Measurements from ENCODE around the gene ALAD.
A peak's percentile ranks its signal among the peaks of the same experiment; 100 is the strongest.
"Not testable (repeated sequence)": the region's sequence is repeated elsewhere in the genome, so short reads cannot be mapped to it uniquely, and the experiment has no call there.

ALAD gene

GRCh38 chr9:113416149-113416721 lies 15.2 kb upstream of the ALAD start:
- no peak overlapping the region for H3K27ac ChIP-seq (ENCODE audit: insufficient read depth in 1 of 2, low read depth in 1 of 2, low read length in 2 of 2, poor library complexity in 1 of 2, severe bottlenecking in 2 of 2)
- H3K9me3 ChIP-seq (ENCODE audit: control extremely low read depth in 1 of 5, control insufficient read depth in 4 of 5, insufficient read depth in 2 of 5, low read depth in 1 of 5, low read length in 4 of 5), result no peaks in the 10 kb centered on the region
- ChIA-PET CTCF (interaction anchor here (1.1 to 1.5 kb wide), 3 partner anchors 15 to 241 kb away, joined by 3 to 4 read pairs (median 3); partner anchors contain the start of gene ALAD), POLR2A (no interaction called here)
- H3K4me3 ChIP-seq (ENCODE audit: control insufficient read depth in 1 of 7, extremely low read depth in 1 of 7, insufficient read depth in 4 of 7, low read depth in 2 of 7, low read length in 6 of 7), result no peak overlapping the region
- no peaks in the 10 kb centered on the region for H3K36me3 ChIP-seq (ENCODE audit: control insufficient read depth in 4 of 4, insufficient read depth in 4 of 4, low read length in 3 of 4)
- peaks cover 0 to 21% (median 11%) of the 10 kb centered on the region in 4 experiments for H3K4me1 ChIP-seq (ENCODE audit: control extremely low read depth in 1 of 4, control insufficient read depth in 4 of 4, insufficient read depth in 4 of 4, low read length in 3 of 4)
- 40% methylated on average over 2 of the region's 3 CpGs for WGBS (ENCODE audit: insufficient coverage)
- peak in 1 of 3 donors; percentile 30 for DNase-seq
- no peaks in the 10 kb centered on the region for H3K27me3 ChIP-seq (replicated peaks in 2 of 5; ENCODE audit: control insufficient read depth in 4 of 5, insufficient read depth in 5 of 5, low read length in 4 of 5)

GRCh38 chr9:113410207-113410864 lies 9.3 kb upstream of the ALAD start, which contains the start of the genes C9orf43 and POLE3:
C9orf43 (plus strand) TSS chr9:113410747; CDS start chr9:113413494, 2,747 bp downstream.
POLE3 (minus strand) TSS chr9:113410675; CDS start chr9:113410293, 382 bp downstream.
- ChIA-PET CTCF (interaction anchor here (0.8 to 3.4 kb wide), 14 partner anchors 11 to 181 kb away, joined by 3 to 32 read pairs (median 4); partner anchors contain the start of gene ALAD), POLR2A (interaction anchor here (0.8 to 1.2 kb wide), 4 partner anchors 9 to 179 kb away, joined by 3 to 5 read pairs (median 4); partner anchors contain the start of genes ALAD and WDR31)
- Histone ChIP-seq H3K36me3 (ENCODE audit: control insufficient read depth in 4 of 4, insufficient read depth in 4 of 4, low read length in 3 of 4) (peaks cover 0 to 17% (median 8%) of the 10 kb centered on the region in 4 experiments), H3K27ac (ENCODE audit: insufficient read depth in 1 of 2, low read depth in 1 of 2, low read length in 2 of 2, poor library complexity in 1 of 2, severe bottlenecking in 2 of 2) (peak within 1 kb of the TSS; percentile 83 to 91), H3K4me3 (ENCODE audit: control insufficient read depth in 1 of 7, extremely low read depth in 1 of 7, insufficient read depth in 4 of 7, low read depth in 2 of 7, low read length in 6 of 7) (peak within 1 kb of the TSS; percentile 57 to 99 (median 93)), H3K9me3 (ENCODE audit: control extremely low read depth in 1 of 5, control insufficient read depth in 4 of 5, insufficient read depth in 2 of 5, low read depth in 1 of 5, low read length in 4 of 5) (no peaks in the 10 kb centered on the region), H3K27me3 (replicated peaks in 2 of 5; ENCODE audit: control insufficient read depth in 4 of 5, insufficient read depth in 5 of 5, low read length in 4 of 5) (no peaks in the 10 kb centered on the region), H3K4me1 (ENCODE audit: control extremely low read depth in 1 of 4, control insufficient read depth in 4 of 4, insufficient read depth in 4 of 4, low read length in 3 of 4) (peaks cover 8 to 38% (median 26%) of the 10 kb centered on the region in 4 experiments)
- under 1% methylated on average over 57 of the region's 61 CpGs for WGBS (ENCODE audit: insufficient coverage)
- DNase-seq, result peak; percentile 97 to 99 (median 98)

- H3K4me3 ChIP-seq (ENCODE audit: control insufficient read depth in 1 of 7, extremely low read depth in 1 of 7, insufficient read depth in 4 of 7, low read depth in 2 of 7, low read length in 6 of 7), result peak overlapping the region; percentile 57 to 99 (median 93)
- no peaks in the 10 kb centered on the region for H3K9me3 ChIP-seq (ENCODE audit: control extremely low read depth in 1 of 5, control insufficient read depth in 4 of 5, insufficient read depth in 2 of 5, low read depth in 1 of 5, low read length in 4 of 5)
- H3K27ac ChIP-seq (ENCODE audit: insufficient read depth in 1 of 2, low read depth in 1 of 2, low read length in 2 of 2, poor library complexity in 1 of 2, severe bottlenecking in 2 of 2), result peak overlapping the region; percentile 83 to 91
- H3K36me3 ChIP-seq (ENCODE audit: control insufficient read depth in 4 of 4, insufficient read depth in 4 of 4, low read length in 3 of 4), result peaks cover 0 to 17% (median 8%) of the 10 kb centered on the region in 4 experiments
- 0% methylated on average over 14 of the region's 20 CpGs for WGBS (ENCODE audit: insufficient coverage)
- no peaks in the 10 kb centered on the region for H3K27me3 ChIP-seq (replicated peaks in 2 of 5; ENCODE audit: control insufficient read depth in 4 of 5, insufficient read depth in 5 of 5, low read length in 4 of 5)
- no peak for DNase-seq
- CTCF ChIA-PET, result interaction anchor here (0.8 to 3.4 kb wide), 12 partner anchors 10 to 182 kb away, joined by 3 to 32 read pairs (median 4); partner anchors contain the start of gene ALAD
- peaks cover 9 to 38% (median 26%) of the 10 kb centered on the region in 4 experiments for H3K4me1 ChIP-seq (ENCODE audit: control extremely low read depth in 1 of 4, control insufficient read depth in 4 of 4, insufficient read depth in 4 of 4, low read length in 3 of 4)
- POLR2A ChIA-PET, result interaction anchor here (0.8 to 1.2 kb wide), 4 partner anchors 9 to 179 kb away, joined by 3 to 5 read pairs (median 4); partner anchors contain the start of genes ALAD and WDR31
Observed at GRCh38 chr9:113409883-113410206, 8.8 kb upstream of the ALAD start.

GRCh38 chr9:113409481-113409880 lies 8.4 kb upstream of the ALAD start:
- peaks cover 13 to 38% (median 26%) of the 10 kb centered on the region in 4 experiments for H3K4me1 ChIP-seq (ENCODE audit: control extremely low read depth in 1 of 4, control insufficient read depth in 4 of 4, insufficient read depth in 4 of 4, low read length in 3 of 4)

GRCh38 chr9:113406873-113407511 lies 5.9 kb upstream of the ALAD start:
- Histone ChIP-seq H3K4me1 (ENCODE audit: control extremely low read depth in 1 of 4, control insufficient read depth in 4 of 4, insufficient read depth in 4 of 4, low read length in 3 of 4) (peaks cover 13 to 38% (median 29%) of the 10 kb centered on the region in 4 experiments), H3K36me3 (ENCODE audit: control insufficient read depth in 4 of 4, insufficient read depth in 4 of 4, low read length in 3 of 4) (peaks cover 0 to 17% (median 8%) of the 10 kb centered on the region in 4 experiments), H3K27ac (ENCODE audit: insufficient read depth in 1 of 2, low read depth in 1 of 2, low read length in 2 of 2, poor library complexity in 1 of 2, severe bottlenecking in 2 of 2) (peak overlapping the region in 1 of 2 experiments; percentile 35)
- H3K4me3 ChIP-seq (ENCODE audit: control insufficient read depth in 1 of 7, extremely low read depth in 1 of 7, insufficient read depth in 4 of 7, low read depth in 2 of 7, low read length in 6 of 7); H3K9me3 ChIP-seq (ENCODE audit: control extremely low read depth in 1 of 5, control insufficient read depth in 4 of 5, insufficient read depth in 2 of 5, low read depth in 1 of 5, low read length in 4 of 5); POLR2A ChIA-PET; H3K27me3 ChIP-seq (replicated peaks in 2 of 5; ENCODE audit: control insufficient read depth in 4 of 5, insufficient read depth in 5 of 5, low read length in 4 of 5): not testable (repeated sequence)
- CTCF ChIA-PET, result interaction anchor here (0.8 to 9.1 kb wide), 19 partner anchors 12 to 251 kb away, joined by 3 to 69 read pairs (median 4); partner anchors contain the start of genes BSPRY, CDC26 and WDR31
- WGBS (ENCODE audit: insufficient coverage), result 35% methylated on average over 5 of the region's 7 CpGs
- peak; percentile 79 to 90 (median 87) for DNase-seq

More at GRCh38 chr9:113409481-113409880, 8.4 kb upstream of the ALAD start:
- Histone ChIP-seq H3K36me3 (ENCODE audit: control insufficient read depth in 4 of 4, insufficient read depth in 4 of 4, low read length in 3 of 4) (peaks cover 0 to 17% (median 8%) of the 10 kb centered on the region in 4 experiments), H3K9me3 (ENCODE audit: control extremely low read depth in 1 of 5, control insufficient read depth in 4 of 5, insufficient read depth in 2 of 5, low read depth in 1 of 5, low read length in 4 of 5) (no peaks in the 10 kb centered on the region), H3K27me3 (replicated peaks in 2 of 5; ENCODE audit: control insufficient read depth in 4 of 5, insufficient read depth in 5 of 5, low read length in 4 of 5) (no peaks in the 10 kb centered on the region), H3K4me3 (ENCODE audit: control insufficient read depth in 1 of 7, extremely low read depth in 1 of 7, insufficient read depth in 4 of 7, low read depth in 2 of 7, low read length in 6 of 7) (peak overlapping the region; percentile 9 to 99 (median 93)), H3K27ac (ENCODE audit: insufficient read depth in 1 of 2, low read depth in 1 of 2, low read length in 2 of 2, poor library complexity in 1 of 2, severe bottlenecking in 2 of 2) (peak overlapping the region; percentile 83 to 91)
- DNase-seq, result no peak
- POLR2A ChIA-PET, result interaction anchor here (1.0 to 1.2 kb wide), 2 partner anchors 69 to 179 kb away, joined by 3 to 5 read pairs; partner anchors contain the start of gene WDR31
- WGBS (ENCODE audit: insufficient coverage), result 61% methylated on average over 8 of the region's 10 CpGs
- CTCF ChIA-PET, result interaction anchor here (0.8 to 3.4 kb wide), 12 partner anchors 10 to 182 kb away, joined by 3 to 32 read pairs (median 4); partner anchors contain the start of genes ALAD, CDC26 and PRPF4

- Histone ChIP-seq H3K27ac (ENCODE audit: insufficient read depth in 1 of 2, low read depth in 1 of 2, low read length in 2 of 2, poor library complexity in 1 of 2, severe bottlenecking in 2 of 2) (peak overlapping the region in 1 of 2 experiments; percentile 34), H3K36me3 (ENCODE audit: control insufficient read depth in 4 of 4, insufficient read depth in 4 of 4, low read length in 3 of 4) (peaks cover 0 to 17% (median 8%) of the 10 kb centered on the region in 4 experiments), H3K4me1 (ENCODE audit: control extremely low read depth in 1 of 4, control insufficient read depth in 4 of 4, insufficient read depth in 4 of 4, low read length in 3 of 4) (peaks cover 13 to 36% (median 29%) of the 10 kb centered on the region in 4 experiments)
- not testable (repeated sequence) for DNase-seq; H3K27me3 ChIP-seq (replicated peaks in 2 of 5; ENCODE audit: control insufficient read depth in 4 of 5, insufficient read depth in 5 of 5, low read length in 4 of 5); H3K4me3 ChIP-seq (ENCODE audit: control insufficient read depth in 1 of 7, extremely low read depth in 1 of 7, insufficient read depth in 4 of 7, low read depth in 2 of 7, low read length in 6 of 7); H3K9me3 ChIP-seq (ENCODE audit: control extremely low read depth in 1 of 5, control insufficient read depth in 4 of 5, insufficient read depth in 2 of 5, low read depth in 1 of 5, low read length in 4 of 5)
- 96% methylated on average over 4 of the region's 9 CpGs for WGBS (ENCODE audit: insufficient coverage)
- CTCF ChIA-PET, result interaction anchor here (0.8 to 9.1 kb wide), 20 partner anchors 12 to 251 kb away, joined by 3 to 69 read pairs (median 4); partner anchors contain the start of genes BSPRY, CDC26 and WDR31
- POLR2A ChIA-PET, result interaction anchor here (0.6 kb wide), 1 partner anchor 166 kb away, joined by 3 read pairs; no protein-coding TSS in a partner anchor
Observed at GRCh38 chr9:113406353-113406752, 5.3 kb upstream of the ALAD start.

Data from common myeloid progenitor, CD34-positive (primary cell).